Panc1 (cell line): Measurements from ENCODE around the gene ADSS1. TPM values are rescaled to one million over a fixed set of nuclear protein-coding genes. Genes with fewer than 3 reads are reported as not detected.
A peak's percentile ranks its signal among the peaks of the same experiment; 100 is the strongest.

Experiments
- ATAC-seq: fragments of 200-7000 bp; cut with Tn5 transposase; 2 replicates; pipeline ENCODE4 v1.9.1; 2020; ENCODE audit warnings: mild to moderate bottlenecking, moderate library complexity
- BruUV-seq: library from RNA; stranded (reverse); fragments of 400-500 nt; replicated peaks from 2 replicates; lab custom pipeline; 2021; lab: Mats Ljungman, UMichigan
- CTCF ChIA-PET: fragments of 300-600 bp; sonication (Branson Sonifier 250); formaldehyde crosslinking; loops from one replicate; lab custom pipeline; 2022; ENCODE audit warnings: antibody characterized with exemption; lab: Charles Lee
- POLR2A ChIA-PET: fragments of 300-600 bp; sonication (Branson Sonifier 250); formaldehyde crosslinking; loops from one replicate; lab custom pipeline; 2022; ENCODE audit warnings: antibody characterized with exemption; lab: Charles Lee
- DNase-seq: peaks from one replicate; pipeline ENCODE4 v3.0.0-alpha.2; 2010; ENCODE audit warnings: low read depth, low spot score
- H3K27ac ChIP-seq: 2 replicates; pipeline ENCODE4 v1.5.1; 2011; ENCODE audit warnings: mild to moderate bottlenecking, low read length, inconsistent platforms
- H3K27me3 ChIP-seq: fragments of 200-500 bp; sonication (Bioruptor generic); 2 replicates; pipeline ENCODE4 v1.6.0; 2014; ENCODE audit warnings: low read length, inconsistent platforms; ENCODE audit not compliant: control insufficient read depth, insufficient read depth
- H3K36me3 ChIP-seq: fragments of 200-500 bp; sonication (Bioruptor generic); 2 replicates; pipeline ENCODE4 v1.5.1; 2014; ENCODE audit warnings: inconsistent platforms, mild to moderate bottlenecking, low read length, moderate library complexity; ENCODE audit not compliant: control insufficient read depth, insufficient read depth
- H3K4me1 ChIP-seq: 2 replicates; pipeline ENCODE4 v1.5.1; 2011; ENCODE audit warnings: inconsistent platforms, mild to moderate bottlenecking, low read length, moderate library complexity; ENCODE audit not compliant: control insufficient read depth, insufficient read depth
- H3K4me3 ChIP-seq, 2 experiments: 2 replicates each; pipeline ENCODE4 v1.5.1; 2011 to 2012; ENCODE audit warnings: low read depth in 2 of 2, low read length in 2 of 2, mild to moderate bottlenecking in 2 of 2, inconsistent platforms in 1 of 2, moderate library complexity in 1 of 2
- H3K9me3 ChIP-seq: fragments of 200-500 bp; sonication (Bioruptor generic); 2 replicates; pipeline ENCODE4 v1.5.1; 2014; ENCODE audit warnings: low read depth, mild to moderate bottlenecking, inconsistent platforms, low read length, moderate library complexity; ENCODE audit not compliant: control insufficient read depth, insufficient read depth
- CTCF ChIP-seq: fragments of 450-650 bp; IDR thresholded peaks from 2 replicates; pipeline ENCODE4 v1.5.1; 2017; ENCODE audit warnings: mild to moderate bottlenecking
- POLR2AphosphoS5 ChIP-seq: IDR thresholded peaks from 2 replicates; pipeline ENCODE4 v1.6.1; 2012; ENCODE audit warnings: mild to moderate bottlenecking, low read depth, low read length, moderate library complexity
- REST ChIP-seq, 2 experiments: IDR thresholded peaks; 2 replicates each; pipeline ENCODE4 v1.6.1; 2011 to 2012; ENCODE audit warnings: low read depth in 2 of 2, control low read depth in 1 of 2, low read length in 1 of 2, mild to moderate bottlenecking in 1 of 2, moderate library complexity in 1 of 2; ENCODE audit not compliant: insufficient read depth in 1 of 2
- SIN3A ChIP-seq: IDR thresholded peaks from 2 replicates; pipeline ENCODE4 v1.6.1; 2012; ENCODE audit warnings: low read depth, mild to moderate bottlenecking, low read length, moderate library complexity, borderline replicate concordance; ENCODE audit not compliant: insufficient read depth
- TCF7L2 ChIP-seq: IDR thresholded peaks from 2 replicates; pipeline ENCODE4 v1.6.1; 2011; ENCODE audit warnings: mild to moderate bottlenecking, low read depth, low read length, inconsistent platforms
- in situ Hi-C: cut with HindIII; loops from 2 replicates; pipeline ENCODE4 v1.10.0; 2016; ENCODE audit warnings: low sequenced_read_pairs, low pct_unique_long_range_greater_than_20kb
- intact Hi-C: fragments of 100-400 bp; cut with micrococcal nuclease; formaldehyde crosslinking; loops from one replicate; pipeline ENCODE4 v1.10.0; 2022; ENCODE audit not compliant: unreplicated experiment
- total RNA-seq: library from RNA; stranded (reverse); gene quantifications from one replicate; pipeline ENCODE4 v1.2.1, GENCODE V29; 2021; ENCODE audit not compliant: unreplicated experiment

The ADSS1 gene
- total RNA-seq, 1 experiment from 2014 or later = 9.4 TPM

GRCh38 chr14:104724407-104724980 is 465 bp downstream of the ADSS1 start:
- ATAC-seq = peak; percentile 10
- no TSS peak for BruUV-seq

GRCh38 chr14:104724981-104725771 is 1.1 kb downstream of the ADSS1 start:
- TF ChIP-seq SIN3A = no peak
- TF ChIP-seq REST (IDR thresholded peaks at IDR 0.05; ENCODE audit: insufficient read depth in 1 of 2, low read depth in 2 of 2, low read length in 1 of 2) = no peak
- peak; percentile 70 for TF ChIP-seq CTCF
- TF ChIP-seq POLR2AphosphoS5 = peak; percentile 50; the same call in 1 of the 2 replicates
- TF ChIP-seq TCF7L2 = no peak
- BruUV-seq = no TSS peak
- in situ Hi-C loops = no loop called here
- Histone ChIP-seq H3K4me3 (peak overlapping the region; percentile 42 to 50), H3K9me3 (no peaks in the 10 kb centered on the region), H3K27ac (peak overlapping the region; percentile 59), H3K27me3 (no peaks in the 10 kb centered on the region), H3K4me1 (peaks cover 33% of the 10 kb centered on the region), H3K36me3 (no peaks in the 10 kb centered on the region)
- DNase-seq (no peak), ATAC-seq (peak; percentile 50)
- POLR2A ChIA-PET = no interaction called here
- intact Hi-C loops = no loop called here
- CTCF ChIA-PET = interaction anchor here (1.2 kb wide), 1 partner anchor 27 kb away, joined by 4 read pairs; the partner anchor contains the start of gene SIVA1

More at GRCh38 chr14:104724407-104724980, 465 bp downstream of the ADSS1 start:
- no peaks in the 10 kb centered on the region for H3K27me3 ChIP-seq
- intact Hi-C loops = no loop called here
- peak overlapping the region; percentile 42 to 50 for H3K4me3 ChIP-seq
- ChIA-PET POLR2A (no interaction called here), CTCF (interaction anchor here (1.2 kb wide), 1 partner anchor 28 kb away, joined by 4 read pairs; the partner anchor contains the start of gene SIVA1)
- in situ Hi-C loops = no loop called here
- DNase-seq = no peak
- peaks cover 33% of the 10 kb centered on the region for H3K4me1 ChIP-seq
- no peaks in the 10 kb centered on the region for H3K36me3 ChIP-seq
- no peaks in the 10 kb centered on the region for H3K9me3 ChIP-seq
- TF ChIP-seq SIN3A (no peak), POLR2AphosphoS5 (peak; percentile 13; the same call in 1 of the 2 replicates)
- peak overlapping the region; percentile 59 for H3K27ac ChIP-seq
